MCF 10A (cell line): ENCODE data around the gene TGFBR3. TPM values are rescaled to one million over a fixed set of nuclear protein-coding genes. Genes with fewer than 3 reads are reported as not detected.

Source experiments
- BruUV-seq: library from RNA; stranded (reverse); fragments of 400-500 nt; replicated peaks from 2 replicates; lab custom pipeline; 2021; lab: Mats Ljungman, UMichigan
- CTCF ChIA-PET: fragments of 300-600 bp; sonication (Branson Sonifier 250); formaldehyde crosslinking; extraction: SDS; loops from one replicate; lab custom pipeline; 2021; ENCODE audit warnings: antibody characterized with exemption, inconsistent platforms; lab: Yijun Ruan, JAX
- POLR2A ChIA-PET: fragments of 300-600, 350-650 bp; sonication (Branson Sonifier 250); formaldehyde crosslinking; extraction: SDS; loops from one replicate; lab custom pipeline; 2020; ENCODE audit warnings: antibody characterized with exemption, inconsistent platforms; lab: Yijun Ruan, JAX
- DNase-seq: peaks from one replicate; pipeline ENCODE4 v3.0.0-alpha.2; 2018; ENCODE audit not compliant: unreplicated experiment
- H3K27ac Mint-ChIP-seq: one replicate; pipeline ENCODE4 v1.8.0; 2022; ENCODE audit warnings: mild to moderate bottlenecking, low read depth, mixed read lengths; ENCODE audit not compliant: unreplicated experiment
- H3K27me3 Mint-ChIP-seq: one replicate; pipeline ENCODE4 v1.8.0; 2022; ENCODE audit warnings: mixed read lengths; ENCODE audit not compliant: insufficient read depth, unreplicated experiment
- H3K36me3 Mint-ChIP-seq: one replicate; pipeline ENCODE4 v1.8.0; 2022; ENCODE audit warnings: mild to moderate bottlenecking, moderate library complexity, mixed read lengths; ENCODE audit not compliant: insufficient read depth, unreplicated experiment
- H3K4me1 Mint-ChIP-seq: one replicate; pipeline ENCODE4 v1.8.0; 2022; ENCODE audit warnings: mixed read lengths; ENCODE audit not compliant: insufficient read depth, unreplicated experiment
- H3K4me3 Mint-ChIP-seq: one replicate; pipeline ENCODE4 v1.8.0; 2022; ENCODE audit warnings: mild to moderate bottlenecking, moderate library complexity, mixed read lengths; ENCODE audit not compliant: unreplicated experiment
- H3K9me3 Mint-ChIP-seq: one replicate; pipeline ENCODE4 v1.8.0; 2022; ENCODE audit warnings: mixed read lengths; ENCODE audit not compliant: unreplicated experiment
- CTCF ChIP-seq: fragments of 200-600 bp; IDR thresholded peaks from one replicate; pipeline ENCODE4 v1.8.0; 2022; ENCODE audit warnings: antibody characterized with exemption, mild to moderate bottlenecking; ENCODE audit not compliant: unreplicated experiment
- intact Hi-C: fragments of 100-400 bp; cut with micrococcal nuclease; formaldehyde crosslinking; loops from 2 replicates; pipeline ENCODE4 v1.14.1; 2022
- total RNA-seq: library from RNA; stranded (reverse); gene quantifications from 2 replicates; pipeline ENCODE4 v1.2.3, GENCODE V29; 2022

The TGFBR3 gene
- total RNA-seq, 1 experiment from 2014 or later: 12.0 TPM

DNA sequence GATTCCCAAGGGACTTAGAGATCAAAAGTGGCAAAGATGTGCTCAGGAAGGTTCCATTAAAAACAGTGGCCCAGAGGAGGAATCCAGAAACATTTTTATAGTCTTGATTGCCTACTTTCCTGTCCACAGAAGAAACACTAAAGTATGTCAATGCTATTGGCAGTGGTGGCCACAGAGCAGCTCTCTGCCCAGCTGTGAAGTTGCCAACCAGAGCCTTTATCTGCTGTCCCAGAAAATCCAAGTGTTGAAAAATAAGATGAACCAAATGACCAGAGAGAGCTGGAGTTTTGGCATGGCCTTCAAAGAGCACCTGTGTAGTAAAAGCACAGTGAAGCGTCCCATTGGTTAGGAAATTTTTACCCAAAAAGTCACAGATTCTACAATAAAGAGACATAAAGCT, 181.2 kb downstream of the TGFBR3 start:
- ChIA-PET CTCF (interaction anchor here (0.6 to 0.9 kb wide), 2 partner anchors 174 to 1404 kb away, joined by 3 read pairs; no protein-coding TSS in a partner anchor), POLR2A (no interaction called here)
- no peaks in the 10 kb centered on the region for H3K4me1 Mint-ChIP-seq
- no peaks in the 10 kb centered on the region for H3K9me3 Mint-ChIP-seq
- DNase-seq: no peak
- H3K27ac Mint-ChIP-seq: no peak overlapping the region
- no peaks in the 10 kb centered on the region for H3K27me3 Mint-ChIP-seq
- H3K36me3 Mint-ChIP-seq: peaks cover 44% of the 10 kb centered on the region
- intact Hi-C loops: no loop called here
- no peak for TF ChIP-seq CTCF
- H3K4me3 Mint-ChIP-seq: no peak overlapping the region
- no TSS peak for BruUV-seq

GRCh38 chr1:91703095-91703494, 182.9 kb downstream of the TGFBR3 start:
- no peak for DNase-seq
- TF ChIP-seq CTCF: no peak
- Mint-ChIP-seq H3K27me3 (no peaks in the 10 kb centered on the region), H3K4me3 (no peak overlapping the region), H3K4me1 (peaks cover 10% of the 10 kb centered on the region), H3K9me3 (peaks cover 6% of the 10 kb centered on the region), H3K36me3 (peaks cover 34% of the 10 kb centered on the region), H3K27ac (no peak overlapping the region)
- ChIA-PET CTCF (interaction anchor here (0.9 kb wide), 1 partner anchor 85 kb away, joined by 4 read pairs; no protein-coding TSS in a partner anchor), POLR2A (no interaction called here)
- no TSS peak for BruUV-seq
- intact Hi-C loops: no loop called here

GRCh38 chr1:91701472-91701869, 184.5 kb downstream of the TGFBR3 start:
- no peaks in the 10 kb centered on the region for H3K27me3 Mint-ChIP-seq
- H3K36me3 Mint-ChIP-seq: peaks cover 27% of the 10 kb centered on the region
- no peak for TF ChIP-seq CTCF
- no peak overlapping the region for H3K4me3 Mint-ChIP-seq
- CTCF ChIA-PET: interaction anchor here (0.8 to 1.0 kb wide), 4 partner anchors 10 to 171 kb away, joined by 3 read pairs; no protein-coding TSS in a partner anchor
- H3K4me1 Mint-ChIP-seq: peaks cover 23% of the 10 kb centered on the region
- no peak overlapping the region for H3K27ac Mint-ChIP-seq
- no TSS peak for BruUV-seq
- no peak for DNase-seq
- POLR2A ChIA-PET: interaction anchor here (1.3 to 1.4 kb wide), 2 partner anchors 10 to 171 kb away, joined by 3 to 4 read pairs; no protein-coding TSS in a partner anchor
- intact Hi-C loops: no loop called here
- H3K9me3 Mint-ChIP-seq: peaks cover 6% of the 10 kb centered on the region

DNA sequence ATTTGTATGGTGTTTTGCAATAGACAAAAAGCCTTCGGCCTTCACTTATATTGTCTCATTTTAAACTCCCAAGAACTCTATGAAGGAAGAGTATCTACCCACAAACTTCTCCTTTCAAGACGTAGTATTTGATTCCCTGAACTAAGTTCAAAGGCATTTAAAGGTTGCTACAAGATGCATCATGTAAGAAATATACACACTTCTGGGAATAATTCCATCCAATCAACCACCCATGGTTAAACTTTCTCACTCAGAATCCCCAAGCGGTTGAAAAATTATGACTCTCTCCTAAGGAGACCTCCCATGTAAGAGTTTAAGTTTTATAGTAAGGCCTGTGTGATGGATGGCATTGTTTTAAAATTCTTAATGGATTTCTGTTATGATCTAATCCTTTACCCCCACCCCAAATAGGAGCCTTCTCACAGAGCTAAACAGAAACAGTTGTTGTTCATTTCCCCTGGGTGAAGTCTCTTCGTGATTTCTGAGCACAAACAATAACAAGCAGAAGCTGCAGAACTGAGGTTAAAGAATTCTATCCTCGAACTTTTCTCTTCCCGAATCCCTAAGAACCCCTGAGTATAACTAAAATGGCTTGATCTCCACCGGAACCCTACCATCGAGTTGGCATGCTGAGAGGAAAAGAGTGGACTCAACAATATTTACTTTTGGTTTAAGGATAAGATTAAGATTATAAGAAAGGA, 185.0 kb downstream of the TGFBR3 start:
- H3K36me3 Mint-ChIP-seq: peaks cover 32% of the 10 kb centered on the region
- no TSS peak for BruUV-seq
- peaks cover 6% of the 10 kb centered on the region for H3K9me3 Mint-ChIP-seq
- DNase-seq: no peak
- intact Hi-C loops: no loop called here
- H3K27ac Mint-ChIP-seq: no peak overlapping the region
- H3K27me3 Mint-ChIP-seq: no peaks in the 10 kb centered on the region
- no peak overlapping the region for H3K4me3 Mint-ChIP-seq
- POLR2A ChIA-PET: interaction anchor here (0.5 to 1.4 kb wide), 3 partner anchors 9 to 171 kb away, joined by 3 to 4 read pairs (median 3); no protein-coding TSS in a partner anchor
- CTCF ChIA-PET: interaction anchor here (0.8 to 1.6 kb wide), 5 partner anchors 9 to 228 kb away, joined by 3 to 5 read pairs (median 3); no protein-coding TSS in a partner anchor
- peaks cover 23% of the 10 kb centered on the region for H3K4me1 Mint-ChIP-seq
- no peak for TF ChIP-seq CTCF
